Stimulated activated CD8-positive, alpha-beta memory T cell treated with anti-CD3 and anti-CD28 coated beads, Interleukin-15, amount 100 ng/mL, for 4 hours (primary cell): Measurements from ENCODE around the gene PSMC3IP.
"Not testable (repeated sequence)": the region's sequence is repeated elsewhere in the genome, so short reads cannot be mapped to it uniquely, and the experiment has no call there.

Experiments
- DNase-seq, 2 donors: peaks; one replicate each; pipeline ENCODE4 v3.0.0-alpha.2; 2020; ENCODE audit warnings: low read depth in 2 of 2

Gene PSMC3IP

GRCh38 chr17:42577532-42578281, at the start of gene PSMC3IP:
Gene PSMC3IP (minus strand): TSS chr17:42577729. CDS start chr17:42577686, 43 bp downstream.
- peak; percentile 80 to 85 for DNase-seq

GRCh38 chr17:42623732-42624596, 46.4 kb upstream of the PSMC3IP start:
- no peak for DNase-seq

- no peak for DNase-seq
Observed at GRCh38 chr17:42623271-42623670, 45.7 kb upstream of the PSMC3IP start.

GRCh38 chr17:42621987-42622386, 44.5 kb upstream of the PSMC3IP start:
- not testable (repeated sequence) for DNase-seq

GRCh38 chr17:42618442-42619150, 41.1 kb upstream of the PSMC3IP start:
- DNase-seq: no peak

- DNase-seq: no peak
Observed at GRCh38 chr17:42617956-42618431, 40.5 kb upstream of the PSMC3IP start.

GRCh38 chr17:42613699-42614295, 36.3 kb upstream of the PSMC3IP start:
- DNase-seq: no peak

- DNase-seq: no peak
Observed at GRCh38 chr17:42612013-42612412, 34.5 kb upstream of the PSMC3IP start.

GRCh38 chr17:42609814-42610801, 32.6 kb upstream of the PSMC3IP start:
- DNase-seq: peak in 1 of 2 donors; percentile 1

- DNase-seq: peak; percentile 98 to 99
Observed at GRCh38 chr17:42609182-42609813, 31.8 kb upstream of the PSMC3IP start, which contains the start of the genes RETREG3 and TUBG1. Gene RETREG3 (minus strand): TSS chr17:42609374. CDS start chr17:42609324, 50 bp downstream. Gene TUBG1 (plus strand): TSS chr17:42609683. CDS start chr17:42609738, 55 bp downstream.

- DNase-seq: no peak
Observed at GRCh38 chr17:42608305-42609181, 31.0 kb upstream of the PSMC3IP start.

GRCh38 chr17:42607769-42608168, 30.2 kb upstream of the PSMC3IP start:
- no peak for DNase-seq

GRCh38 chr17:42603318-42603717, 25.8 kb upstream of the PSMC3IP start:
- DNase-seq: no peak

GRCh38 chr17:42598905-42599304, 21.4 kb upstream of the PSMC3IP start:
- no peak for DNase-seq

GRCh38 chr17:42596386-42596785, 18.9 kb upstream of the PSMC3IP start:
- DNase-seq: no peak

- no peak for DNase-seq
Observed at GRCh38 chr17:42591411-42591810, 13.9 kb upstream of the PSMC3IP start.

GRCh38 chr17:42590886-42591285, 13.4 kb upstream of the PSMC3IP start:
- DNase-seq: no peak

- DNase-seq: no peak
Observed at GRCh38 chr17:42586514-42587230, 9.1 kb upstream of the PSMC3IP start.
